Liver (tissue), 9 donors: ENCODE data around the gene PTPRN2. TPM values are rescaled to one million over a fixed set of nuclear protein-coding genes. Genes with fewer than 3 reads are reported as not detected.

Experiments used
- DNase-seq: peaks from one replicate; pipeline ENCODE4 v3.0.0-alpha.2; 2017; ENCODE audit warnings: low spot score
- H3K27ac ChIP-seq, 2 donors: one replicate each; pipeline ENCODE4 v1.7.0; 2013; ENCODE audit warnings: inconsistent platforms in 2 of 2, low read length in 2 of 2, control low read depth in 1 of 2, low read depth in 1 of 2, mild to moderate bottlenecking in 1 of 2
- H3K27me3 ChIP-seq, 4 donors: one replicate each; pipeline versions ENCODE4 v1.6.1 to v1.7.0; 2013; ENCODE audit warnings: low read length in 3 of 4, inconsistent platforms in 1 of 4, mild to moderate bottlenecking in 1 of 4, moderate library complexity in 1 of 4; ENCODE audit not compliant: control insufficient read depth in 4 of 4, insufficient read depth in 4 of 4
- H3K36me3 ChIP-seq, 4 donors: one replicate each; pipeline versions ENCODE4 v1.6.1 to v1.7.0; 2013; ENCODE audit warnings: low read length in 3 of 4, mild to moderate bottlenecking in 3 of 4, low read depth in 1 of 4, moderate library complexity in 1 of 4; ENCODE audit not compliant: control insufficient read depth in 4 of 4, insufficient read depth in 3 of 4
- H3K4me1 ChIP-seq, 4 donors: one replicate each; pipeline versions ENCODE4 v1.6.1 to v1.7.0; 2013; ENCODE audit warnings: low read length in 3 of 4, mild to moderate bottlenecking in 3 of 4, moderate library complexity in 1 of 4; ENCODE audit not compliant: control insufficient read depth in 4 of 4, insufficient read depth in 4 of 4
- H3K4me3 ChIP-seq, 3 donors: one replicate each; pipeline versions ENCODE4 v1.6.1 to v1.7.0; 2013; ENCODE audit warnings: low read length in 3 of 3, control low read depth in 1 of 3, low read depth in 1 of 3, mild to moderate bottlenecking in 1 of 3
- H3K9ac ChIP-seq, 2 donors: one replicate each; pipeline ENCODE4 v1.7.0; 2013; ENCODE audit warnings: low read length in 2 of 2, mild to moderate bottlenecking in 2 of 2, moderate library complexity in 2 of 2, control low read depth in 1 of 2, low read depth in 1 of 2
- H3K9me3 ChIP-seq, 4 donors: one replicate each; pipeline versions ENCODE4 v1.6.1 to v1.7.0; 2013; ENCODE audit warnings: low read length in 3 of 4; ENCODE audit not compliant: control insufficient read depth in 4 of 4
- CTCF ChIP-seq: fragments of 150-350 bp; IDR thresholded peaks from 2 replicates; pipeline ENCODE4 v1.5.1; 2017; ENCODE audit warnings: improper control_type of control experiment, low read depth, low read length; ENCODE audit not compliant: missing input control
- EGR1 ChIP-seq, 2 donors: IDR thresholded peaks; 2 replicates each; pipeline ENCODE4 v1.6.1; 2016 to 2018; ENCODE audit warnings: antibody characterized with exemption in 2 of 2, low read depth in 2 of 2
- FOXA2 ChIP-seq: IDR thresholded peaks from 2 replicates; pipeline ENCODE4 v1.6.1; 2016; ENCODE audit warnings: antibody characterized with exemption
- GABPA ChIP-seq, 2 donors: IDR thresholded peaks in 1 of 2; conservative IDR thresholded peaks in 1 of 2; 2 replicates each; pipeline ENCODE4 v1.6.1; 2016; ENCODE audit warnings: antibody characterized with exemption in 2 of 2, mild to moderate bottlenecking in 1 of 2, moderate library complexity in 1 of 2
- HNF4A ChIP-seq, 2 donors: conservative IDR thresholded peaks; 2 replicates each; pipeline ENCODE4 v1.6.1; 2016; ENCODE audit warnings: antibody characterized with exemption in 2 of 2, mild to moderate bottlenecking in 2 of 2
- HNF4G ChIP-seq: IDR thresholded peaks from 2 replicates; pipeline ENCODE4 v1.6.1; 2016; ENCODE audit warnings: antibody characterized with exemption
- JUND ChIP-seq, 2 donors: IDR thresholded peaks; 2 replicates each; pipeline ENCODE4 v1.6.1; 2016; ENCODE audit warnings: antibody characterized with exemption in 2 of 2
- MAX ChIP-seq: IDR thresholded peaks from 2 replicates; pipeline ENCODE4 v1.6.1; 2016; ENCODE audit warnings: antibody characterized with exemption
- NR2F2 ChIP-seq: IDR thresholded peaks from 2 replicates; pipeline ENCODE4 v1.6.1; 2016; ENCODE audit warnings: antibody characterized with exemption
- RAD21 ChIP-seq, 2 donors: IDR thresholded peaks; 2 replicates each; pipeline ENCODE4 v1.6.1; 2016; ENCODE audit warnings: antibody characterized with exemption in 2 of 2, mild to moderate bottlenecking in 2 of 2
- RXRA ChIP-seq, 2 donors: IDR thresholded peaks; 2 replicates each; pipeline ENCODE4 v1.6.1; 2017 to 2018; ENCODE audit warnings: antibody characterized with exemption in 2 of 2, mild to moderate bottlenecking in 1 of 2
- SP1 ChIP-seq: IDR thresholded peaks from 2 replicates; pipeline ENCODE4 v1.6.1; 2018; ENCODE audit warnings: antibody characterized with exemption, mild to moderate bottlenecking
- TAF1 ChIP-seq: conservative IDR thresholded peaks from 2 replicates; pipeline ENCODE4 v1.6.1; 2016; ENCODE audit warnings: antibody characterized with exemption, mild to moderate bottlenecking
- YY1 ChIP-seq: IDR thresholded peaks from 2 replicates; pipeline ENCODE4 v1.6.1; 2016; ENCODE audit warnings: antibody characterized with exemption, mild to moderate bottlenecking
- WGBS: extraction: QIAGEN DNeasy Blood & Tissue Kit; methylation state at CpG from one replicate; pipeline ENCODE4 v1.1.7; 2013; 5-methylcytosine and 5-hydroxymethylcytosine counted together
- polyA plus RNA-seq, 2 donors: library from polyadenylated mRNA; stranded (reverse) in 1 of 2; unstranded in 1 of 2; fragments of 200-250 nt in 1 of 2; fragments of >200 nt in 1 of 2; fragmentation: Nextera tagmentation in 1 of 2; extraction: Ambion mirVana in 1 of 2; gene quantifications; one replicate each; pipeline versions ENCODE4 v1.2.1 to v1.2.3, GENCODE V29; 2013 to 2015
- total RNA-seq, 2 donors: library from RNA; depleted of rRNA; stranded (reverse); fragments of >200 nt; gene quantifications; one replicate each; pipeline ENCODE4 v1.2.3, GENCODE V29; 2014
- TF ChIP-seq, protein P1 (sequence below): IDR thresholded peaks from 2 replicates; pipeline ENCODE4 v1.6.1; 2016; ENCODE audit warnings: antibody characterized with exemption, mild to moderate bottlenecking
- donor health status: healthy.
- donor health status: healthy.
- donor health status: healthy.
- donor health status: healthy.
- donor health status: healthy.

The PTPRN2 gene
- total and polyA plus RNA-seq, 4 donors = 0.75 to 1.9 (median 1.1) TPM

DNA sequence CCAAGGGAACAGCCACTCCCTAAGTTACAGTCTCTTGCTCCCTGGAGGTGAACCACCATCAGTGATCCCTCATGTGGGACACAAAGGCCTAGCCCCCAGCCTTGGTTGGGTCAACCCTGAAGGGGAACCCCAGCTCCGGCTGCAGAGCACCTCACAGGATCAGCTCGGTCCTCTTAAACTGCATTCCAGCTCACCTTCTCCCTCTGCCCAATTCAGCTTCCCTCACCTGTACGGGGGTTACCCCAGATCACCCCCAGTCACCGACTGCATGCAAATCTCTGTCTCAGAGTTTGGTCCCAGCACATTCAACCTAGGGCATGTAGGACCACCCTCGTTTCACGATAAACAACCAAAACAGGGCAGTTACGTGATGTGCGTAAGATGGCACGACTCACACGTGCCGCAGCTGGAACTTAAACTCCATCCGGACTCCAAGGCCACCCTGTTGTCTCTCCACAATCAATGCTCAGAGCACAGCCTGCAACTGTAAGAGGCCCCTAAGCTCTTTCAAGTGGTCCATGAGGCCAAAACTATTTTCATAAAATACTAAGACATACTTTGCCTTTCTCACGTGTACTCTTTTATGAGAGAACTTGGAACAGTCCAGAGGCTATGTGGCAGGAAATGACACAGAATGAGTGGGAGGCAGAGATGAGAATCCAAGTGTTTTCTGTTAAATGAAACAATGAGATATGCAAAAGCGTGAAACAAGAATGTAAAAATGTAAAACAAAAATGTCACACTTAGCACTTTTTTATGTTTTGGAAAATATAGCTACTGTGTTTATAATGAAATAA is 285.2 kb downstream of the PTPRN2 start:
- H3K4me3 ChIP-seq = no peak overlapping the region
- peaks cover 0 to 6% (median 2%) of the 10 kb centered on the region in 4 donors for H3K9me3 ChIP-seq
- H3K9ac ChIP-seq = no peak overlapping the region
- 90% methylated on average over 14 of the region's 14 CpGs for WGBS
- H3K4me1 ChIP-seq = no peaks in the 10 kb centered on the region
- H3K27me3 ChIP-seq = no peaks in the 10 kb centered on the region
- no peak for TF ChIP-seq RXRA (IDR thresholded peaks at IDR 0.05)
- no peak for TF ChIP-seq NR2F2
- TF ChIP-seq, protein P1, sequence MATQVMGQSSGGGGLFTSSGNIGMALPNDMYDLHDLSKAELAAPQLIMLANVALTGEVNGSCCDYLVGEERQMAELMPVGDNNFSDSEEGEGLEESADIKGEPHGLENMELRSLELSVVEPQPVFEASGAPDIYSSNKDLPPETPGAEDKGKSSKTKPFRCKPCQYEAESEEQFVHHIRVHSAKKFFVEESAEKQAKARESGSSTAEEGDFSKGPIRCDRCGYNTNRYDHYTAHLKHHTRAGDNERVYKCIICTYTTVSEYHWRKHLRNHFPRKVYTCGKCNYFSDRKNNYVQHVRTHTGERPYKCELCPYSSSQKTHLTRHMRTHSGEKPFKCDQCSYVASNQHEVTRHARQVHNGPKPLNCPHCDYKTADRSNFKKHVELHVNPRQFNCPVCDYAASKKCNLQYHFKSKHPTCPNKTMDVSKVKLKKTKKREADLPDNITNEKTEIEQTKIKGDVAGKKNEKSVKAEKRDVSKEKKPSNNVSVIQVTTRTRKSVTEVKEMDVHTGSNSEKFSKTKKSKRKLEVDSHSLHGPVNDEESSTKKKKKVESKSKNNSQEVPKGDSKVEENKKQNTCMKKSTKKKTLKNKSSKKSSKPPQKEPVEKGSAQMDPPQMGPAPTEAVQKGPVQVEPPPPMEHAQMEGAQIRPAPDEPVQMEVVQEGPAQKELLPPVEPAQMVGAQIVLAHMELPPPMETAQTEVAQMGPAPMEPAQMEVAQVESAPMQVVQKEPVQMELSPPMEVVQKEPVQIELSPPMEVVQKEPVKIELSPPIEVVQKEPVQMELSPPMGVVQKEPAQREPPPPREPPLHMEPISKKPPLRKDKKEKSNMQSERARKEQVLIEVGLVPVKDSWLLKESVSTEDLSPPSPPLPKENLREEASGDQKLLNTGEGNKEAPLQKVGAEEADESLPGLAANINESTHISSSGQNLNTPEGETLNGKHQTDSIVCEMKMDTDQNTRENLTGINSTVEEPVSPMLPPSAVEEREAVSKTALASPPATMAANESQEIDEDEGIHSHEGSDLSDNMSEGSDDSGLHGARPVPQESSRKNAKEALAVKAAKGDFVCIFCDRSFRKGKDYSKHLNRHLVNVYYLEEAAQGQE = no peak
- no peak for TF ChIP-seq FOXA2
- TF ChIP-seq RAD21 (IDR thresholded peaks at IDR 0.05) = no peak
- TF ChIP-seq MAX = no peak
- TF ChIP-seq HNF4A (conservative IDR thresholded peaks at IDR 0.05) = no peak
- no peak for TF ChIP-seq HNF4G
- TF ChIP-seq TAF1 = no peak
- TF ChIP-seq CTCF = no peak
- TF ChIP-seq SP1 = no peak
- no peak for TF ChIP-seq GABPA (IDR thresholded peaks at IDR 0.05 in 1 of 2, conservative IDR thresholded peaks at IDR 0.05 in 1 of 2)
- no peak overlapping the region for H3K27ac ChIP-seq
- DNase-seq = no peak
- no peaks in the 10 kb centered on the region for H3K36me3 ChIP-seq

DNA sequence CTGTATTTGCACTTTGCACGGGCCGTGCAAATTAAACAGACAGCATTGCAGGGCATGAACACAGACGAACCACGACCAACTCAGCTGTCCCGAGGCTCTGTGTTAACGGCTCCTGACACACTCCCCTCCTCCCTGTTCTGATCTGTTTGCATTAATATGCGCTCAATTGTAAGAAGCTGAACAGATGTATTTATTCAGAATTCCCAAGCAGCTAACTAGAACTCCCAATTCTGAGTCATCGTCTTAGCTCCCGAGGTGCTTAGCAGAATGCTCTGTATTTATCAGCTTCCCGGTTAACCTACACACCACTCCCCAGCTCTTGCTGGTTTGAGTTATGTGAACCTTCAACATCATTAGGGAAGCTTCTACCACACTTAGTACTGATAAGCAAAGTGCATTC is 286.4 kb downstream of the PTPRN2 start:
- WGBS = 62% methylated on average over 10 of the region's 10 CpGs
- no peaks in the 10 kb centered on the region for H3K36me3 ChIP-seq
- no peaks in the 10 kb centered on the region for H3K27me3 ChIP-seq
- no peak for DNase-seq
- no peak overlapping the region for H3K27ac ChIP-seq
- peaks cover 0 to 4% (median 0%) of the 10 kb centered on the region in 4 donors for H3K9me3 ChIP-seq
- TF ChIP-seq HNF4G (no peak), JUND (IDR thresholded peaks at IDR 0.05) (no peak), EGR1 (IDR thresholded peaks at IDR 0.05; ENCODE audit: low read depth in 2 of 2) (no peak), YY1 (no peak), FOXA2 (no peak), MAX (no peak), GABPA (IDR thresholded peaks at IDR 0.05 in 1 of 2, conservative IDR thresholded peaks at IDR 0.05 in 1 of 2) (no peak), SP1 (no peak)
- H3K4me1 ChIP-seq = no peaks in the 10 kb centered on the region
- H3K4me3 ChIP-seq = no peak overlapping the region
- no peak overlapping the region for H3K9ac ChIP-seq
